Measurements from ENCODE around the gene MPZL1.

GRCh38 chr1:167764458-167765330, 42.9 kb downstream of the MPZL1 start:
- TF ChIP-seq CTCF (IDR thresholded peaks at IDR 0.05), result no peak
- no peak for TF ChIP-seq POLR2A (IDR thresholded peaks at IDR 0.05)

Measured in uterus (tissue), 2 donors.